PC-9 (cell line): ENCODE measurements around the gene STEAP3. TPM values are rescaled to one million over a fixed set of nuclear protein-coding genes. Genes with fewer than 3 reads are reported as not detected.
A peak's percentile ranks its signal among the peaks of the same experiment; 100 is the strongest.

ENCODE experiments used
- BruUV-seq: library from RNA; stranded (reverse); fragments of 400-500 nt; replicated peaks from 2 replicates; lab custom pipeline; 2021; lab: Mats Ljungman, UMichigan
- CTCF ChIA-PET: fragments of 300-600 bp; sonication (Branson Sonifier 250); formaldehyde crosslinking; loops from one replicate; lab custom pipeline; 2022; ENCODE audit warnings: antibody characterized with exemption; lab: Charles Lee
- POLR2A ChIA-PET: fragments of 300-600 bp; sonication (Branson Sonifier 250); formaldehyde crosslinking; loops from one replicate; lab custom pipeline; 2022; ENCODE audit warnings: antibody characterized with exemption; ENCODE audit not compliant: unreplicated experiment; lab: Charles Lee
- DNase-seq, 2 experiments: peaks; one replicate each; pipeline versions ENCODE4 v3.0.0 to v3.0.0-alpha.2; 2015 to 2022; ENCODE audit warnings: mixed read lengths in 1 of 2
- H2AFZ ChIP-seq: fragments of 200-600 bp; sonication (generic); 2 replicates; pipeline ENCODE4 v1.8.1; 2017; ENCODE audit warnings: antibody characterized with exemption
- H3F3A ChIP-seq: fragments of 200-600 bp; sonication (generic); 2 replicates; pipeline ENCODE4 v1.8.1; 2017; ENCODE audit warnings: antibody characterized with exemption, mild to moderate bottlenecking, low read depth; ENCODE audit not compliant: insufficient read depth
- H3K27ac ChIP-seq: fragments of 200-600 bp; sonication (generic); 2 replicates; pipeline ENCODE4 v1.6.1; 2016; ENCODE audit warnings: mixed run types
- H3K27me3 ChIP-seq: fragments of 200-600 bp; sonication (generic); 2 replicates; pipeline ENCODE4 v1.6.1; 2016; ENCODE audit warnings: low read depth, mixed run types; ENCODE audit not compliant: insufficient read depth
- H3K36me3 ChIP-seq: fragments of 200-600 bp; sonication (generic); 2 replicates; pipeline ENCODE4 v1.6.1; 2016; ENCODE audit warnings: low read depth, mixed run types
- H3K4me1 ChIP-seq: fragments of 200-600 bp; sonication (generic); replicated peaks from 2 replicates; pipeline ENCODE4 v1.6.1; 2016; ENCODE audit warnings: mixed run types; ENCODE audit not compliant: insufficient read depth
- H3K4me2 ChIP-seq: fragments of 200-600 bp; sonication (generic); 2 replicates; pipeline ENCODE4 v1.6.1; 2017; ENCODE audit warnings: mixed run types
- H3K4me3 ChIP-seq: fragments of 200-600 bp; sonication (generic); 2 replicates; pipeline ENCODE4 v1.6.1; 2016; ENCODE audit warnings: mixed run types
- H3K79me2 ChIP-seq: fragments of 200-600 bp; sonication (generic); 2 replicates; pipeline ENCODE4 v1.6.1; 2017; ENCODE audit warnings: low read depth, mixed run types
- H3K9me2 ChIP-seq: fragments of 200-600 bp; sonication (generic); 2 replicates; pipeline ENCODE4 v1.8.1; 2017; ENCODE audit warnings: mild to moderate bottlenecking; ENCODE audit not compliant: insufficient read depth
- H3K9me3 ChIP-seq: fragments of 200-600 bp; sonication (generic); 2 replicates; pipeline ENCODE4 v1.8.1; 2016; ENCODE audit warnings: low read depth; ENCODE audit not compliant: insufficient read depth
- H4K20me1 ChIP-seq: fragments of 200-600 bp; sonication (generic); 2 replicates; pipeline ENCODE4 v1.8.1; 2017; ENCODE audit not compliant: insufficient read depth
- EZH2 ChIP-seq: fragments of 200-600 bp; sonication (generic); IDR thresholded peaks from 2 replicates; pipeline ENCODE4 v1.8.0; 2017; ENCODE audit warnings: antibody characterized with exemption, low read depth
- intact Hi-C: fragments of 100-400 bp; cut with micrococcal nuclease; formaldehyde crosslinking; loops from one replicate; pipeline ENCODE4 v1.10.0; 2022; ENCODE audit not compliant: unreplicated experiment
- total RNA-seq: library from RNA; stranded (reverse); gene quantifications from 2 replicates; pipeline ENCODE4 v1.2.3, GENCODE V29; 2021
- TF ChIP-seq, protein P1 (sequence below): fragments of 200-600 bp; sonication (generic); conservative IDR thresholded peaks from 2 replicates; pipeline ENCODE4 v1.6.1; 2017; ENCODE audit warnings: mixed run types, antibody characterized with exemption, mild to moderate bottlenecking, moderate library complexity

Gene STEAP3
- total RNA-seq, 1 experiment from 2014 or later = 23.0 TPM

DNA sequence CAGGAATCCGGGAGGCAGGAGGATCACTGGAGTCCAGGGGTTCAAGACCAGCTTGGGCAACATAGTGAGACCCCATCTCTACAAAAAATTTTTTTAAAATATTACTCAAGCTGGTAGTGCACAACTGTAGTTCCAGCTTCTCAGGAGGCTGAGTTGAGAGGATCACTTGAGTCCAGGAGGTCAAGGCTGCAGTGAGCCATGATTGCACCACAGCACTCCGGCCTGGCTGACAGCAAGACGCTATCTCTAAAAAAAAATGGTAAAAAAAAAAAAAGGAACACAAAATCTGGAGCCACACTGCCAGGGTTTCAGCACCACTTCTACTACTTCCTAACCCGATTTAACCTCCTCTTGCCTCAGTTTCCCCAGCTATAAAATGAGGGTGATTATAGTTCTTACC lies 57.0 kb downstream of the STEAP3 start:
- H3K9me3 ChIP-seq = no peaks in the 10 kb centered on the region
- ChIA-PET CTCF (no interaction called here), POLR2A (no interaction called here)
- H3F3A ChIP-seq = peaks cover 23% of the 10 kb centered on the region
- H3K4me2 ChIP-seq = no peak overlapping the region
- no peaks in the 10 kb centered on the region for H4K20me1 ChIP-seq
- H3K27ac ChIP-seq = no peak overlapping the region
- no peak for DNase-seq
- H3K9me2 ChIP-seq = no peaks in the 10 kb centered on the region
- TF ChIP-seq, protein P1, sequence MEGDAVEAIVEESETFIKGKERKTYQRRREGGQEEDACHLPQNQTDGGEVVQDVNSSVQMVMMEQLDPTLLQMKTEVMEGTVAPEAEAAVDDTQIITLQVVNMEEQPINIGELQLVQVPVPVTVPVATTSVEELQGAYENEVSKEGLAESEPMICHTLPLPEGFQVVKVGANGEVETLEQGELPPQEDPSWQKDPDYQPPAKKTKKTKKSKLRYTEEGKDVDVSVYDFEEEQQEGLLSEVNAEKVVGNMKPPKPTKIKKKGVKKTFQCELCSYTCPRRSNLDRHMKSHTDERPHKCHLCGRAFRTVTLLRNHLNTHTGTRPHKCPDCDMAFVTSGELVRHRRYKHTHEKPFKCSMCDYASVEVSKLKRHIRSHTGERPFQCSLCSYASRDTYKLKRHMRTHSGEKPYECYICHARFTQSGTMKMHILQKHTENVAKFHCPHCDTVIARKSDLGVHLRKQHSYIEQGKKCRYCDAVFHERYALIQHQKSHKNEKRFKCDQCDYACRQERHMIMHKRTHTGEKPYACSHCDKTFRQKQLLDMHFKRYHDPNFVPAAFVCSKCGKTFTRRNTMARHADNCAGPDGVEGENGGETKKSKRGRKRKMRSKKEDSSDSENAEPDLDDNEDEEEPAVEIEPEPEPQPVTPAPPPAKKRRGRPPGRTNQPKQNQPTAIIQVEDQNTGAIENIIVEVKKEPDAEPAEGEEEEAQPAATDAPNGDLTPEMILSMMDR = no peak
- TF ChIP-seq EZH2 = no peak
- H3K4me3 ChIP-seq = no peak overlapping the region
- peaks cover 18% of the 10 kb centered on the region for H3K4me1 ChIP-seq
- no peaks in the 10 kb centered on the region for H3K79me2 ChIP-seq
- H3K27me3 ChIP-seq = no peaks in the 10 kb centered on the region
- H2AFZ ChIP-seq = no peak overlapping the region
- H3K36me3 ChIP-seq = no peaks in the 10 kb centered on the region
- no TSS peak for BruUV-seq
- intact Hi-C loops = loop anchor here (5.0 kb wide), 1 partner anchor 73 kb away; no protein-coding TSS in a partner anchor

DNA sequence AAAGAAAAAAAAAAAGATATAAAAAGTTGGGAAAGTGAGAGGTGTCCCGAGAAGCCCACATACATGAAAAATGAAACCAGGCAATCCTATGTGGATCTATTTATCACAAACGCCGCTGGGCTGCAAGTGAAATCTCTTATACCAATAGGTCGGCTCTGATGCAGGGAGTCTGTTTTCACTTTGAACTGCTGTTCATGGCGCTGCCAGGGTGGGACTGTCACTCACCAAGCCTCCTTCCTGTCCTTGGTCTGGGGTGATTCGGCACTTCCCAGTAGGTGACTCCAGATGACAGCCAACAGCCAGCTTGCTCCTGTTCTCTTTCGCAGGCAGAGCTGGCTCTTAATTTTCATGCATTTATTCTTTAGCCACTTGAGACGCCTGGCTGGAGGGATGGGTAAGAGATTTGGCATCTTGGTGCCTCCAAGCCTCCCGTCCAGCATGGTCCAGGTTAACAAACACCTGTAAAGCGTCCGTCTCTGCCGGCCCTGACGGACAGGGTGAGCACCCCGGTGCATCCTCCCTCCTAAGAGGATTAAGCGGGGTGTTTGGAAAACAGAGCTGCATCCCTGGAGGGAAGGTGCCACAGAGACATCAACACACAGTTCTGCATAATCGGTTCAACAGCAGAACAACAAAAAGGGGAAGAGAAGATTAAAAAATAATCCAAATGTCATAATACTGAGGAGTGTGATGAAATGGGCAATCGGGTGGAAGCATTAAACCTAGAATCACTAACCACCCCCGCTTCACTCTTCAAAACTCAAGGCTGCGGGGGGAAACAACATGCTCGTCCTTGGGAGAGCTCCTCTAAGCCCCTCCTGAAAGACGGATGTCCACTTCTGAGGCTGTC lies 58.7 kb downstream of the STEAP3 start:
- no peak overlapping the region for H2AFZ ChIP-seq
- no peak for DNase-seq
- peaks cover 18% of the 10 kb centered on the region for H3K4me1 ChIP-seq
- BruUV-seq = no TSS peak
- H3K4me2 ChIP-seq = no peak overlapping the region
- no peaks in the 10 kb centered on the region for H4K20me1 ChIP-seq
- no peaks in the 10 kb centered on the region for H3K27me3 ChIP-seq
- ChIA-PET CTCF (interaction anchor here (0.6 kb wide), 1 partner anchor 29 kb away, joined by 3 read pairs; no protein-coding TSS in a partner anchor), POLR2A (no interaction called here)
- H3F3A ChIP-seq = peaks cover 23% of the 10 kb centered on the region
- TF ChIP-seq, protein P1 = no peak
- no peak for TF ChIP-seq EZH2
- H3K4me3 ChIP-seq = no peak overlapping the region
- H3K79me2 ChIP-seq = no peaks in the 10 kb centered on the region
- intact Hi-C loops = loop anchor here (5.0 kb wide), 1 partner anchor 75 kb away; no protein-coding TSS in a partner anchor
- no peak overlapping the region for H3K27ac ChIP-seq
- H3K9me3 ChIP-seq = no peaks in the 10 kb centered on the region
- no peaks in the 10 kb centered on the region for H3K36me3 ChIP-seq
- H3K9me2 ChIP-seq = no peaks in the 10 kb centered on the region

DNA sequence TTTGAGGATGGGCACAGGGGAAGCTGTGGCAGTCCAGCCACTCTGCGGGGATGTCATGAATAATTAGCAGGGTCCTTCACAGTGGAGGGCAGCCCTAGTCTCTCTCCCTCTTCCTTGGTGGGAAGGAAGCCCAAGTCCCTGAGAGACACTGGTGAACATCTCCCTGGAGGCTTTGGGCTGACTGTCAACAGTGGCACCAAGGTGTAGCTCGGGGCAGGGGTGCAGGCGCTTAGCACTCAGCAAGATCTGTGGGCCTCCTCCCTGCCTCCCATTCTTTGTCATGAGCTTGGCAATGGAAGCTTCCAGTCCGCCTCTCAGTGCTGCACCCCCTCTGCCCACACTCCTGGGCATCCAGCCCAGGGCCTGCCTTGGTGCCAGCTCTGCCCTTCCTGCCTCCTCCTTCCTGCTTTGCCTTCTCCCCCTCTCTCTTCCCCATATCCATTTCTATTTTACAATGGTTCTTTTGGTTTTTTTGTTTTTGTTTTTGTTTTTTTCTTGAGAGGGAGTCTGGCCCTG lies 59.4 kb downstream of the STEAP3 start:
- ChIA-PET CTCF (interaction anchor here (0.6 kb wide), 1 partner anchor 30 kb away, joined by 3 read pairs; no protein-coding TSS in a partner anchor), POLR2A (no interaction called here)
- no peaks in the 10 kb centered on the region for H3K9me3 ChIP-seq
- H3K4me1 ChIP-seq = peaks cover 18% of the 10 kb centered on the region
- no peaks in the 10 kb centered on the region for H3K9me2 ChIP-seq
- H3F3A ChIP-seq = peaks cover 23% of the 10 kb centered on the region
- peak overlapping the region; percentile 71 for H3K27ac ChIP-seq
- no peak for TF ChIP-seq EZH2
- TF ChIP-seq, protein P1 = no peak
- H2AFZ ChIP-seq = no peak overlapping the region
- BruUV-seq = no TSS peak
- peak overlapping the region; percentile 56 for H3K4me2 ChIP-seq
- intact Hi-C loops = loop anchor here (5.0 kb wide), 1 partner anchor 76 kb away; no protein-coding TSS in a partner anchor
- H3K36me3 ChIP-seq = no peaks in the 10 kb centered on the region
- DNase-seq = no peak
- H3K27me3 ChIP-seq = no peaks in the 10 kb centered on the region
- no peaks in the 10 kb centered on the region for H3K79me2 ChIP-seq
- no peak overlapping the region for H3K4me3 ChIP-seq
- no peaks in the 10 kb centered on the region for H4K20me1 ChIP-seq
